Liver (tissue), 3 donors: ENCODE results near the gene DNAJA4.

Source experiments
- JUND ChIP-seq, 2 donors: IDR thresholded peaks; 2 replicates each; pipeline ENCODE4 v1.6.1; 2016; ENCODE audit warnings: antibody characterized with exemption in 2 of 2
- TAF1 ChIP-seq: conservative IDR thresholded peaks from 2 replicates; pipeline ENCODE4 v1.6.1; 2016; ENCODE audit warnings: antibody characterized with exemption, mild to moderate bottlenecking
- TF ChIP-seq, protein P1 (sequence below): fragments of 150-350 bp; IDR thresholded peaks from 2 replicates; pipeline ENCODE4 v1.5.1; 2017; ENCODE audit warnings: improper control_type of control experiment, low read depth, low read length; ENCODE audit not compliant: missing input control
- TF ChIP-seq, protein P2 (sequence below): IDR thresholded peaks from 2 replicates; pipeline ENCODE4 v1.6.1; 2016; ENCODE audit warnings: antibody characterized with exemption
- TF ChIP-seq, protein P3 (sequence below): IDR thresholded peaks from 2 replicates; pipeline ENCODE4 v1.6.1; 2016; ENCODE audit warnings: antibody characterized with exemption
- donor health status: healthy.
- donor health status: healthy.

DNA sequence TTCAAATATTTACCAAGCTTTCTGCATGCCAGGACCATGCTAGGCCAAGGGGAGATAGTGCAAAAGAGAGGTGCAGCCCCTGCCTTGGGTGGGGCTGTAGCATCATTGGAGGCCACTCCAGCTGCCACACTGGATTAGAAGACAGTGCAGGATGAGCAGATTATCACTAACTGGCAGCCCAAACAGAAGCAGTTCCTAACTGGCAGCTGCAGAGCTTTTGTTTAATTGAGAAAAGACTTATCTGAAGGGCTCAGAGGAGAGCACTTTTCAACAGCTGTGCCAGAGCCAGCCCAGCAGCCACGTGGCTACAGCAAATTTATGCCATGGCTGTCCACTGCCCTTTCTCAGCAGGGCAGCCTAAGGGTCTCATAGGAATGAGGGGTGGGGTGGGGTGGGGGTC lies 16.5 kb upstream of the DNAJA4 start:
- TF ChIP-seq, protein P1, sequence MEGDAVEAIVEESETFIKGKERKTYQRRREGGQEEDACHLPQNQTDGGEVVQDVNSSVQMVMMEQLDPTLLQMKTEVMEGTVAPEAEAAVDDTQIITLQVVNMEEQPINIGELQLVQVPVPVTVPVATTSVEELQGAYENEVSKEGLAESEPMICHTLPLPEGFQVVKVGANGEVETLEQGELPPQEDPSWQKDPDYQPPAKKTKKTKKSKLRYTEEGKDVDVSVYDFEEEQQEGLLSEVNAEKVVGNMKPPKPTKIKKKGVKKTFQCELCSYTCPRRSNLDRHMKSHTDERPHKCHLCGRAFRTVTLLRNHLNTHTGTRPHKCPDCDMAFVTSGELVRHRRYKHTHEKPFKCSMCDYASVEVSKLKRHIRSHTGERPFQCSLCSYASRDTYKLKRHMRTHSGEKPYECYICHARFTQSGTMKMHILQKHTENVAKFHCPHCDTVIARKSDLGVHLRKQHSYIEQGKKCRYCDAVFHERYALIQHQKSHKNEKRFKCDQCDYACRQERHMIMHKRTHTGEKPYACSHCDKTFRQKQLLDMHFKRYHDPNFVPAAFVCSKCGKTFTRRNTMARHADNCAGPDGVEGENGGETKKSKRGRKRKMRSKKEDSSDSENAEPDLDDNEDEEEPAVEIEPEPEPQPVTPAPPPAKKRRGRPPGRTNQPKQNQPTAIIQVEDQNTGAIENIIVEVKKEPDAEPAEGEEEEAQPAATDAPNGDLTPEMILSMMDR: no peak
- TF ChIP-seq JUND (IDR thresholded peaks at IDR 0.05) (no peak), TAF1 (no peak)
- TF ChIP-seq, protein P2, sequence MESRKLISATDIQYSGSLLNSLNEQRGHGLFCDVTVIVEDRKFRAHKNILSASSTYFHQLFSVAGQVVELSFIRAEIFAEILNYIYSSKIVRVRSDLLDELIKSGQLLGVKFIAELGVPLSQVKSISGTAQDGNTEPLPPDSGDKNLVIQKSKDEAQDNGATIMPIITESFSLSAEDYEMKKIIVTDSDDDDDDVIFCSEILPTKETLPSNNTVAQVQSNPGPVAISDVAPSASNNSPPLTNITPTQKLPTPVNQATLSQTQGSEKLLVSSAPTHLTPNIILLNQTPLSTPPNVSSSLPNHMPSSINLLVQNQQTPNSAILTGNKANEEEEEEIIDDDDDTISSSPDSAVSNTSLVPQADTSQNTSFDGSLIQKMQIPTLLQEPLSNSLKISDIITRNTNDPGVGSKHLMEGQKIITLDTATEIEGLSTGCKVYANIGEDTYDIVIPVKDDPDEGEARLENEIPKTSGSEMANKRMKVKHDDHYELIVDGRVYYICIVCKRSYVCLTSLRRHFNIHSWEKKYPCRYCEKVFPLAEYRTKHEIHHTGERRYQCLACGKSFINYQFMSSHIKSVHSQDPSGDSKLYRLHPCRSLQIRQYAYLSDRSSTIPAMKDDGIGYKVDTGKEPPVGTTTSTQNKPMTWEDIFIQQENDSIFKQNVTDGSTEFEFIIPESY: no peak
- TF ChIP-seq, protein P3, sequence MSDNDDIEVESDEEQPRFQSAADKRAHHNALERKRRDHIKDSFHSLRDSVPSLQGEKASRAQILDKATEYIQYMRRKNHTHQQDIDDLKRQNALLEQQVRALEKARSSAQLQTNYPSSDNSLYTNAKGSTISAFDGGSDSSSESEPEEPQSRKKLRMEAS: no peak
